HG03354 (cell line): Measurements from ENCODE around the gene HTR3D.
"Not testable (repeated sequence)": the region's sequence is repeated elsewhere in the genome, so short reads cannot be mapped to it uniquely, and the experiment has no call there.

ENCODE experiments used
- ATAC-seq: cut with Tn5 transposase; IDR thresholded peaks from one replicate; pipeline ENCODE4 v1.9.1; 2021; ENCODE audit warnings: mild to moderate bottlenecking; ENCODE audit not compliant: unreplicated experiment, poor library complexity, severe bottlenecking

HTR3D gene

GRCh38 chr3:184015381-184016019 is 16.0 kb upstream of the HTR3D start:
- ATAC-seq, result no peak

- ATAC-seq, result no peak
These were observed 15.4 kb upstream of the HTR3D start for GRCh38 chr3:184016169-184016570.

GRCh38 chr3:184016811-184017671 is 14.5 kb upstream of the HTR3D start:
- ATAC-seq, result peak; percentile 79

GRCh38 chr3:184017672-184018423 is 13.7 kb upstream of the HTR3D start, which contains the start of gene ABCC5:
Gene ABCC5, minus strand, starts transcription at chr3:184017884. Its CDS starts 3,492 bp downstream, at chr3:184014392.
- peak; percentile 96 for ATAC-seq

GRCh38 chr3:184018424-184018973 is 13.0 kb upstream of the HTR3D start:
- ATAC-seq, result no peak

GRCh38 chr3:184022323-184022722 is 9.2 kb upstream of the HTR3D start:
- no peak for ATAC-seq

- ATAC-seq, result not testable (repeated sequence)
These were observed 6.3 kb upstream of the HTR3D start for GRCh38 chr3:184025256-184025655.

- not testable (repeated sequence) for ATAC-seq
These were observed 3.2 kb upstream of the HTR3D start for GRCh38 chr3:184028275-184028890.

GRCh38 chr3:184029443-184029842 is 2.1 kb upstream of the HTR3D start:
- ATAC-seq, result no peak

GRCh38 chr3:184030536-184030935 is 1.0 kb upstream of the HTR3D start:
- no peak for ATAC-seq

GRCh38 chr3:184037816-184038215 is 6.3 kb downstream of the HTR3D start:
- no peak for ATAC-seq

GRCh38 chr3:184038307-184038706 is 6.8 kb downstream of the HTR3D start:
- ATAC-seq, result not testable (repeated sequence)

- ATAC-seq, result no peak
These were observed 7.9 kb downstream of the HTR3D start for GRCh38 chr3:184039414-184039813.

GRCh38 chr3:184040010-184040409 is 8.5 kb downstream of the HTR3D start:
- ATAC-seq, result no peak

GRCh38 chr3:184042617-184043016 is 11.1 kb downstream of the HTR3D start:
- no peak for ATAC-seq

- ATAC-seq, result no peak
These were observed 14.5 kb downstream of the HTR3D start for GRCh38 chr3:184045995-184046394.

GRCh38 chr3:184050217-184050847 is 18.8 kb downstream of the HTR3D start:
- ATAC-seq, result no peak

GRCh38 chr3:184052767-184053166 is 21.2 kb downstream of the HTR3D start, which contains the start of gene HTR3C:
Gene HTR3C, plus strand, starts transcription at chr3:184053047. Its CDS starts 34 bp downstream, at chr3:184053081.
- ATAC-seq, result no peak

GRCh38 chr3:184058029-184058428 is 26.5 kb downstream of the HTR3D start:
- no peak for ATAC-seq
